NCI-H446 (cell line): Measurements from ENCODE around the gene DLG2.

Experiments
- DNase-seq, 2 experiments: peaks; one replicate each; lab custom pipeline; 2025; lab: John Stamatoyannopoulos, UW

Gene DLG2

GRCh38 chr11:84212468-84213390 lies 1414.4 kb downstream of the DLG2 start:
- DNase-seq = no peak

GRCh38 chr11:84211896-84212295 lies 1415.2 kb downstream of the DLG2 start:
- DNase-seq = no peak

GRCh38 chr11:84194696-84195095 lies 1432.4 kb downstream of the DLG2 start:
- no peak for DNase-seq

GRCh38 chr11:84193706-84194105 lies 1433.4 kb downstream of the DLG2 start:
- DNase-seq = no peak

- no peak for DNase-seq
Measured at GRCh38 chr11:84188521-84188920, 1438.6 kb downstream of the DLG2 start.

GRCh38 chr11:84173078-84173477 lies 1454.1 kb downstream of the DLG2 start:
- peak in 1 of 2 experiments; percentile 53 for DNase-seq

GRCh38 chr11:84165139-84165538 lies 1462.0 kb downstream of the DLG2 start:
- DNase-seq = no peak

GRCh38 chr11:84164728-84165127 lies 1462.4 kb downstream of the DLG2 start:
- DNase-seq = no peak

- no peak for DNase-seq
Measured at GRCh38 chr11:84163116-84163515, 1464.0 kb downstream of the DLG2 start.

- no peak for DNase-seq
Measured at GRCh38 chr11:84157639-84158038, 1469.5 kb downstream of the DLG2 start.

- DNase-seq = no peak
Measured at GRCh38 chr11:84146826-84147225, 1480.3 kb downstream of the DLG2 start.

- DNase-seq = no peak
Measured at GRCh38 chr11:84145616-84146185, 1481.4 kb downstream of the DLG2 start.

- DNase-seq = no peak
Measured at GRCh38 chr11:84144531-84144930, 1482.6 kb downstream of the DLG2 start.

GRCh38 chr11:84142411-84142810 lies 1484.7 kb downstream of the DLG2 start:
- DNase-seq = no peak

GRCh38 chr11:84140386-84141169 lies 1486.6 kb downstream of the DLG2 start:
- no peak for DNase-seq

GRCh38 chr11:84137960-84138359 lies 1489.2 kb downstream of the DLG2 start:
- no peak for DNase-seq

GRCh38 chr11:84137505-84137904 lies 1489.6 kb downstream of the DLG2 start:
- no peak for DNase-seq

GRCh38 chr11:84136926-84137325 lies 1490.2 kb downstream of the DLG2 start:
- DNase-seq = no peak

GRCh38 chr11:84130646-84131427 lies 1496.3 kb downstream of the DLG2 start:
- no peak for DNase-seq

GRCh38 chr11:84129961-84130576 lies 1497.1 kb downstream of the DLG2 start:
- no peak for DNase-seq

GRCh38 chr11:84128840-84129239 lies 1498.3 kb downstream of the DLG2 start:
- no peak for DNase-seq
